GM13976 (cell line): ENCODE results near the gene RESF1.

Experiments used
- DNase-seq: peaks from one replicate; pipeline ENCODE4 v3.0.0; 2012; ENCODE audit warnings: low spot score
- in situ Hi-C: fragments of 300-500 bp; cut with MboI; formaldehyde crosslinking; loops from one replicate; pipeline ENCODE4 v1.12.0; 2022; ENCODE audit warnings: low sequenced_read_pairs, mixed read lengths, inconsistent platforms; ENCODE audit not compliant: unreplicated experiment
- TF ChIP-seq, protein P1 (sequence below): IDR thresholded peaks from 2 replicates; pipeline ENCODE4 v1.5.1; 2012; ENCODE audit warnings: borderline replicate concordance, mild to moderate bottlenecking; ENCODE audit not compliant: insufficient read depth; ENCODE audit errors: extremely low read depth, missing control alignments, control extremely low read depth

RESF1 gene

DNA sequence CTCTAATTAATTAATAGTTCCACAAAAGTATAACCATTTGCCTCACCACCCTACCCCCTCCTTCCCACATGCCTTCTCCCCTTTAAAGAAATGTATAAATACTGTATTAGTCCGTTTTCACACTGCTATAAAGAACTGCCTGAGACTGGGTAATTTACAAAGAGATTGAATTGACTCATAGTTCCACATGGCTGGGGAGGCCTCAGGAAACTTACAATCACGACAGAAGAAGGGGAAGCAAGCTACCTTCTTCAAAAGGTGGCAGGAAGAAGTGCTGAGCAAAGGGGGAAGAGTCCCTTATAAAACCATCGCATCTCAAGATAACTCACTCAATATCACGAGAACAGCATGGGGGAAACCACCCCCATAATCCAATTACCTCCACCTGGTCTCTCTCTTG is 8.2 kb upstream of the RESF1 start:
- TF ChIP-seq, protein P1, sequence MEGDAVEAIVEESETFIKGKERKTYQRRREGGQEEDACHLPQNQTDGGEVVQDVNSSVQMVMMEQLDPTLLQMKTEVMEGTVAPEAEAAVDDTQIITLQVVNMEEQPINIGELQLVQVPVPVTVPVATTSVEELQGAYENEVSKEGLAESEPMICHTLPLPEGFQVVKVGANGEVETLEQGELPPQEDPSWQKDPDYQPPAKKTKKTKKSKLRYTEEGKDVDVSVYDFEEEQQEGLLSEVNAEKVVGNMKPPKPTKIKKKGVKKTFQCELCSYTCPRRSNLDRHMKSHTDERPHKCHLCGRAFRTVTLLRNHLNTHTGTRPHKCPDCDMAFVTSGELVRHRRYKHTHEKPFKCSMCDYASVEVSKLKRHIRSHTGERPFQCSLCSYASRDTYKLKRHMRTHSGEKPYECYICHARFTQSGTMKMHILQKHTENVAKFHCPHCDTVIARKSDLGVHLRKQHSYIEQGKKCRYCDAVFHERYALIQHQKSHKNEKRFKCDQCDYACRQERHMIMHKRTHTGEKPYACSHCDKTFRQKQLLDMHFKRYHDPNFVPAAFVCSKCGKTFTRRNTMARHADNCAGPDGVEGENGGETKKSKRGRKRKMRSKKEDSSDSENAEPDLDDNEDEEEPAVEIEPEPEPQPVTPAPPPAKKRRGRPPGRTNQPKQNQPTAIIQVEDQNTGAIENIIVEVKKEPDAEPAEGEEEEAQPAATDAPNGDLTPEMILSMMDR: no peak
- in situ Hi-C loops: no loop called here
- DNase-seq: no peak

DNA sequence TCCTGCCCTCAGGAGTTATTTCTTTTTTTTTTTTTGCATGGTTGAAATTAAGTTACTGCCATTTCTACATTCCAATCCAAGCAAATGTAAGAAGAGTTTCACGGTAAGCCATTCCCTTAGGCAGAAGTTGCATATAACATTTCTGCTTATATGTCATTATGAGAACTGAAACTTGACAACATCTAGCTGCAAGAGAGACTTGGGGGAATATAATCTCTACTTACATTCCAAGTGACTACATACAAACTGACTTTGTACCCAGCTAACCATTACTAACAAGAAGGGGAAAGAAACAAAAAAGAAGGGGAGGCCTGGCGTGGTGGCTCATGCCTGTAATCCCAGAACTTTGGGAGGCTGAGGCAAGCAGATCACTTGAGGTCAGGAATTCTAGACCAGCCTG is 7.3 kb upstream of the RESF1 start:
- no peak for DNase-seq
- TF ChIP-seq, protein P1: no peak
- in situ Hi-C loops: no loop called here

DNA sequence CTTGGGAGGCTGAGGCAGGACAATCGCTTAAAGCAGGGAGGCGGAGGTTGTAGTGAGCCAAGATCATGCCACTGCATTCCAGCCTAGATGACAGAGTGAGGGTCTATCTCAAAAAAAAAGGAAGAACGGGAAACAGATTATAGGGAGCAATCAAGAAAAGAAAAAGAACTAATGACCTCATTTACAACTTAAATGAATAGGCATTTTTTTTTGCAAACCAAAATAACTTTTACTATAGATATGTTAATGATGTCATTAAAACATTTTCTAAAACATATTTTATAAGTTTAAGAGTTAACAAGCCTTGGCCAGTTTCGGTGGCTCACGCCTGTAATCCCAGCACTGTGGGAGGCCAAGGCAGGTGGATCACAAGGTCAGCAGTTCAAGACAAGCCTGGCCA is 6.8 kb upstream of the RESF1 start:
- no peak for DNase-seq
- TF ChIP-seq, protein P1: no peak
- in situ Hi-C loops: no loop called here

DNA sequence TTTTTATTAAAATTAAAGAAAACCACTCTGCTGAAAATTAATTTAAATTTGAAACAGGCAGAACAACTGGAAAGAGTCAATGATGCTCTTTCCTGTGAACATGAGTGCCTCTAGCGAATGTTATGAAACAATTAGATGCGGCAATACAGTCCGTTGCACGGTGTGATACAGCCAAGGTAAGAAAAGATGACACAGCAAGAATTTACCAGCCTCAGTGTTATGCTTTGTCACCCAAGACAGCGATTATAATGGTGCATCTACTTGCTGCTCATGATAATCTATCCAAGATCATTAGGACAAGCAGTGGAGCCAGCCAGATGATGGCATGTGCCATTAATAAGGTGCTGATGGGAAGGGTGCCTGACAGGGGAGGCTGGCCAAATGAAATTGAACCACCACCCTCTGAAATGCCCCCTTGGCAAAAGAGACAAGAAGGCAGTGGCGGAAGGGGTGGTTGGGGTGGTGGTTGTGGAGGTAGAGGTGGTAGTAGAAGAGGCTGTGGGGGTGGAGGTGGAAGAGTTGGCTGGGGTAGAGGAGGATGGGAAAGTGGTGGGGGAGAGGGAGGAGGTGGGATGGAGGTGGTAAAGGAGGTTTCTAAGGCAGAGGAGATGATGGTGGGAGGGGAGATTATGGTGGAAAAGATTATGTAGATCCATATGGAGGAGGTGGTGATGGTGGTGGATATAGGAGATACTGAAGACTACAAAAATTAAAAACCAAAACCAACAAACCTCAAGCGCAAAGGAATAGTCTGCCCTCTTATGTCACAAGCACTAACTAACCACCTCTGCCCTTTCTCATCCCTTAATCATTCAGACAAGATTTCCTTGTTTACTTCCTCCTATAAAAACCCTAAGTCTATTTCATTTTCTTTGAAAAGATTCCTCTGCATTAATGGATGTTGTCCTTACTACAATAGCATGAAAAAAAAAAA is 4.0 kb upstream of the RESF1 start:
- DNase-seq: no peak
- TF ChIP-seq, protein P1: no peak
- in situ Hi-C loops: no loop called here

DNA sequence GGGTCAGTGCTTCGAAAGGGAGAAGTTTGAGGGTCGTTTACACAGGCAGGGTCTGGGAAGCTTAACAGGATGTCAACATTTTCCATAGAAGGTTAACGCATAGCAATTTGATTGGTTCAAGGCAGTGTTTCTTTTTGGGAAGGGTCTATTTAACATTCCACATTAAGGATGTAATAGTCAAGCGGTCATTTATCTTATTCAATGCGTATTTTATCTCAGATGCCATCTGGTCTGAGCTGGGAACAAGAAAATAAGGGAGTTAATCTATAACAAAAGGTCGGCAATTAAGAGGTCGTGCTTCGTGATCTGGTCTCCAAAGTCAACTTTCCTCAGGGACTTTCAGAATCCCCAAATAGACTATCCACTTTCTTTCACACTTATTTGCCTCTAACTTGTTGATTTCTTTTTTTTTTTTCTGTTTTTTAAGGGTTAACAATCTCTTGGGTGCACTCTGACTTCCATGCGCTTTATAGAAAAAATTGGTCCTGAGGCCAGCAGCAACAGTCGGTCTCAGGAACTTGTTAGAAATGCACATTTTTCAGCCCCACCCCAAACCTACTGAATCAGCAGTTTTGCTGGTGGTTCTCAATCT is 550 bp upstream of the RESF1 start:
- in situ Hi-C loops: no loop called here
- no peak for DNase-seq
- TF ChIP-seq, protein P1: no peak

DNA sequence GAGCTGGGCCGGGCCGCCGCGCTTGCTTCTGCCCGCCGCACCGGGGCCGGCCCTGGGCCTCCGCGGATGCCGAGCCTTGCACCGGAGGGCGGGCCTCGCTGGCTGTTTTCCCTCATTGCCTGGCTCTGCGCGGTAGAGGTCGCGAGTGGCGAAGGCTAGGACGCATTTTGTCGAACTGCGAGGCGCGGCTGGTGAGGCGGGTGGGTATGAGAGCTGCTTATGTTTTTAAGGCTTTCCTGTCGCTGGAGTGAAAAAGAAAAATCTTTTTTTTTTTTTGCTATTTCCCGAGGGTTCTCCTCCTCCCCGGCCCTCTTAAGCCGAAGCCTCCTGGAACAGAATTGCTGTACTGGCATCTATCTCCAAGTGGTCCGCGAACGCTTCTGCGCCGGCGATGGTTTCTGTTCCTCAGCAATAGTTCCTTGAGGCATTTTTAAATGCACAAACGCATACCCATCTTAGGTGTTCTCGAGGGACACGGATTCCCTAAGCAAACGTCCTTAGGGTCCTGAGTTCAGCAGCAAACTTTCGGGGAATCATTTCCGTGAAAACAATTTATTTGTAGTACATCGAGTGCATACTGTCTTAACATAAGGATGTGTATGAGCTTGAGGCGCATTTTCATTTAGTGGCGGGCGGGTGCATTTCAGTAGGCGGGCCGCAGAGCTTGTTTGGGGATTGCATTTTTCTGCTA is 631 bp downstream of the RESF1 start:
- TF ChIP-seq, protein P1: peak; percentile 14
- in situ Hi-C loops: no loop called here

More for the DNA sequence above, 631 bp downstream of the RESF1 start:
- peak; percentile 43 for DNase-seq
